Measurements from ENCODE around the gene HSPA1A. TPM values are rescaled to one million over a fixed set of nuclear protein-coding genes. Genes with fewer than 3 reads are reported as not detected.
A peak's percentile ranks its signal among the peaks of the same experiment; 100 is the strongest.
"Not testable (repeated sequence)": the region's sequence is repeated elsewhere in the genome, so short reads cannot be mapped to it uniquely, and the experiment has no call there.

The HSPA1A gene
- total and polyA plus RNA-seq, 8 donors, result 18.2 to 195 (median 44.4) TPM

DNA sequence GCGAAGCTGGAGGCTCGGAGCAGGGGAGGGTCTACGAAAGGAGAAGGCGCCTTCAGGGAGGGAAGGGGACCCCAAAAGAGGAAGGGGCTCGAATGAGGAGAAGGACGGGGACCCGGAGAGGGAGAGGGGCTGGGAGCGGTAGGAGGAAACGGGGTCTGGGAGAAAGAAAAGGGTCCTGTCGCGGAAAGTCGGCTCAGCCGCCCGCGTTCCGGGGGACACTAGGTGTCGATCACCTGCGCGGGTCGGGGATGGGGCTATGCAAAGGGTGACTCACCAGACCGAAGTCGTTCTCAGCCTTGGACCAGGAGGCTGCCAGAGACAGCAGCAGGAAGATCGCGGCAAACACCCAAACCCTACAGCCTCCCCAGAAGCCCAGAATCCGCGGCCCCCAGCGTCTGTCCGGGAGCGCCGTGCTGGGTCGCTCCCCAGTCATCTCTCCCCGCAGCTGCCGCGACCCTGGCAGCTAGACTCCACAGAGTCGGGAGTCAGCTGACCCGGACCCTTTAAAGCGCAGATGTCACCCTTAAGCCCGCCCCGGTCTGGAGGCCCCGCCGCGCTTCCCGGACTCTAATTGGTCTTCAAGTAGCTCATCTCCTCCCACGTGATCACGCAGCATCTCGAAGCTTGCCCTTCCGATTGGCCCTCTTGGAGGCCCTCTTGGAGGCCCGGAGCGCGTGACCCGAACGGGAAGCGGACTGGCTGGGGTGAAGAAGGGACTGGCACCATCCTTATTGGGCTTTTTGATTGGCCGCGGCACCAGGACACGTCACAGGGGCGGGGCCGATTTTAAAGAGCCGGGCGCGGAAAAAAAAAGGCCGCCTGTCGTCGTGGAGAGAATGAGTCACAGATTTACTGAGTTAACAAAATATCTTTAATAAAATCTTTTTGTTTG lies 47.2 kb downstream of the HSPA1A start, which contains the start of gene NEU1:
Gene NEU1 (minus strand): TSS at position 478 of the 892 bp plus-strand sequence. CDS start 45 bp downstream, at position 433.
- Histone ChIP-seq H3K4me3 (peak within 1 kb of the TSS; percentile 74 to 88 (median 82)), H3K36me3 (peaks cover 2 to 14% (median 8%) of the 10 kb centered on the region in 3 donors), H3K9me3 (no peaks in the 10 kb centered on the region), H3K4me1 (peaks cover 0 to 6% (median 0%) of the 10 kb centered on the region in 3 donors), H3K27me3 (no peaks in the 10 kb centered on the region), H3K27ac (peak within 1 kb of the TSS; percentile 56 to 87 (median 78))
- peak; percentile 93 to 98 (median 96) for ATAC-seq
- TF ChIP-seq, protein P1, sequence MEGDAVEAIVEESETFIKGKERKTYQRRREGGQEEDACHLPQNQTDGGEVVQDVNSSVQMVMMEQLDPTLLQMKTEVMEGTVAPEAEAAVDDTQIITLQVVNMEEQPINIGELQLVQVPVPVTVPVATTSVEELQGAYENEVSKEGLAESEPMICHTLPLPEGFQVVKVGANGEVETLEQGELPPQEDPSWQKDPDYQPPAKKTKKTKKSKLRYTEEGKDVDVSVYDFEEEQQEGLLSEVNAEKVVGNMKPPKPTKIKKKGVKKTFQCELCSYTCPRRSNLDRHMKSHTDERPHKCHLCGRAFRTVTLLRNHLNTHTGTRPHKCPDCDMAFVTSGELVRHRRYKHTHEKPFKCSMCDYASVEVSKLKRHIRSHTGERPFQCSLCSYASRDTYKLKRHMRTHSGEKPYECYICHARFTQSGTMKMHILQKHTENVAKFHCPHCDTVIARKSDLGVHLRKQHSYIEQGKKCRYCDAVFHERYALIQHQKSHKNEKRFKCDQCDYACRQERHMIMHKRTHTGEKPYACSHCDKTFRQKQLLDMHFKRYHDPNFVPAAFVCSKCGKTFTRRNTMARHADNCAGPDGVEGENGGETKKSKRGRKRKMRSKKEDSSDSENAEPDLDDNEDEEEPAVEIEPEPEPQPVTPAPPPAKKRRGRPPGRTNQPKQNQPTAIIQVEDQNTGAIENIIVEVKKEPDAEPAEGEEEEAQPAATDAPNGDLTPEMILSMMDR (IDR thresholded peaks at IDR 0.05), result no peak
- intact Hi-C loops (cut with DNase I), result no loop called here
- peak; percentile 98 for FAIRE-seq
- 1% methylated on average over 61 to 64 of the region's 64 CpGs for WGBS, 2 donors
- DNase-seq, result peak; percentile 95 to 100 (median 100)

DNA sequence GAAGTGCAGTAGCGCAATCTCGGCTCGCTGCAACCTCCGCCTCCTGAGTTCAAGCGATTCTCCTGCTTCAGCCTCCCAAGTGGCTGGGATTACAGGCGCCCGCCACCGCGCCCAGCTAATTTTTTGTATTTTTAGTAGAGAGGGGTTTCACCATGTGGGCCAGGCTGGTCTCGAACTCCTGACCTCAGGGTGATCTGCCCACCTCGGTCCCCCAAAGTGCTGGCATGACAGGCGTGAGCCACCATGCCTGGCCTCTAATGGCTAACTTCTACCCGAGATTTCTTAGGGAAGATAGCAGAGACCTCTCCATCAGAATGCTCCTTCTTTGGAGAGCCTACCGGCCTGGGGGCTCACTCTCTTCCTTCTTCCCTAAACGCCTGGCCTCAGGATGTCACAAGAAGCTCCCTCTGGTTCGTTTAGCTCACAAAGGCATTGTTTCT lies 48.8 kb downstream of the HSPA1A start:
- H3K4me1 ChIP-seq; H3K36me3 ChIP-seq; H3K9me3 ChIP-seq; H3K27me3 ChIP-seq; FAIRE-seq; intact Hi-C loops (cut with DNase I); DNase-seq; ATAC-seq: not testable (repeated sequence)
- Histone ChIP-seq H3K27ac (peak overlapping the region; percentile 49 to 87 (median 64)), H3K4me3 (peak overlapping the region in 3 of 4 donors; percentile 15 to 88 (median 46))
- 7% methylated on average over 15 to 16 of the region's 16 CpGs for WGBS, 2 donors

DNA sequence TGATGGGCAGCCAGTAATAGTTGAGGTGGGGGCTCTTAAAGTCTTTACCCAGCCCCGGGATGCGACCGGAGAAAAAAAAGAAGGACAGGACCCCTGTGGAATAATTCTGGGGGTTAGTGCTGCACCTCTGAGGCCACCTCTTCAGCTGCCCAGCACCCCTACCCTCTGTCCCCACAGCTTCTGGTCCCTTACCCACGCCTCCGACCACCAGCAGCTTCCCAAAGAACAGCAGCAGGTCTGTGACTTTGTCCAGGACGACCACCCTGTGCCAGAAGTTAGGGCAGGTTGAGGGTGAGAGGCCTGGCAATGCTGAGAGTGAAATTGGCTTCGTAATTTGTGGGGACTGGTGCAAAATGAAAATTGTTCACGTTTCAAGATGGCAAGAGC lies 49.5 kb downstream of the HSPA1A start:
- no peak overlapping the region for H3K27ac ChIP-seq
- intact Hi-C loops (cut with DNase I), result no loop called here
- H3K9me3 ChIP-seq, result no peaks in the 10 kb centered on the region
- H3K27me3 ChIP-seq, result no peaks in the 10 kb centered on the region
- peaks cover 0 to 6% (median 0%) of the 10 kb centered on the region in 3 donors for H3K4me1 ChIP-seq
- ATAC-seq (no peak), DNase-seq (no peak), FAIRE-seq (no peak)
- no peak overlapping the region for H3K4me3 ChIP-seq
- peaks cover 0 to 5% (median 1%) of the 10 kb centered on the region in 3 donors for H3K36me3 ChIP-seq
- TF ChIP-seq, protein P1 (IDR thresholded peaks at IDR 0.05), result no peak
- WGBS, 2 donors, result 75 to 83% methylated on average over 8 of the region's 8 CpGs

DNA sequence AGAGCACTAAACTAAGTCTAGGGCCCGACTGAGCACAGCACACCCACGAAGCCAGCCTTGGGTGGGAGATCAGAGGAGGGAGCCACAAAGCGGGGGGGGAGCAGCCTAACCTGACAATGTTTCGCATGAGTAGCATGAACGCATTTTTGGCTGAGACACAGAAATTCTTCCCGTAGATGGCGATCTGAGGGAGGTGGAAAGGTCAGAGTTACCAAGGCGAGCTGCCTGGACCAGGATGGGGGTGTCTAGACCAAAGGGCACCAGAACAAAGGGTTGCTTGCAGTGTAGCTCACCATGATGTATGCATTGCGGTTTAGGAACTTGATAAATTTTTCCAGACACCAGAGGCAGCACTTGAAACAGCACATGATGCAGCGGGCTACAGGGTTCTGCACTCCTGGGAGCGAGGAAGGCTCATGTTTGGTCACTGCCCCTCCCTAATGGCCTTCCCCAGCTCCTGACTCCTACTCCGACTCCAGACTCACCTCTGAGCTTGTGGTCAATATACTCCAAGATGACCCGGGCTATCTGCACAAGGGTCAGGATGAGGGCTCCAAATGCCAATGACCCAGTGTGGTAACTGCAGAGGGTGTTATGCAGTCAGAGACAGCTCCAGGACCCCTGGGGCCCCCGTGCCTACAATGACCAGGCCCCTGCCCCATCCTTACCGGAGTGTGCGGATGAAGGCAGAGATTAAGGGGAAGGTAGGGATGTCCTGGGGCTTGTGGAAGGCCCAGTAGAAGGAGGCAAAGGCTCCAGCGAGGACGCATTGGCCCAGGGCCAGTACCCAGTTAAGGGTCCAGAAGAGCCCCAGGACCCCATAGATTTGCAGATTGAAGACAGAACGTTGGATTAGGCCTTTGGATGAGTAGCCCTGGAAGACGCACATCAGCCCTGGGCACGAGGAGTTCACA lies 50.1 kb downstream of the HSPA1A start:
- no peak for ATAC-seq
- H3K27ac ChIP-seq, result no peak overlapping the region
- H3K36me3 ChIP-seq, result no peaks in the 10 kb centered on the region
- FAIRE-seq, result no peak
- TF ChIP-seq, protein P1 (IDR thresholded peaks at IDR 0.05), result no peak
- no peak for DNase-seq
- H3K9me3 ChIP-seq, result no peaks in the 10 kb centered on the region
- H3K4me3 ChIP-seq, result no peak overlapping the region
- peaks cover 0 to 6% (median 0%) of the 10 kb centered on the region in 3 donors for H3K4me1 ChIP-seq
- H3K27me3 ChIP-seq, result no peaks in the 10 kb centered on the region
- 77 to 82% methylated on average over 21 of the region's 21 CpGs for WGBS, 2 donors
- intact Hi-C loops (cut with DNase I), result no loop called here

Other genes with a start within 250 kb of the HSPA1A start
Only the 30 nearest of the 40 such genes appear.
- 100 to 1,000 TPM in 4 of 6 donors, 10 to 100 TPM in 2; 93.3 to 160 (median 113) TPM for gene BAG6, start 162.9 kb upstream of the HSPA1A start, total RNA-seq
- gene BAG6, start 162.9 kb upstream of the HSPA1A start, polyA plus RNA-seq, result 100 to 1,000 TPM; 283 to 292 TPM
- gene APOM, start 159.6 kb upstream of the HSPA1A start, total RNA-seq, result 1 to 10 TPM in 3 of 6 donors, under 1 TPM in 3; 0.62 to 2.6 (median 0.98) TPM
- 1 to 10 TPM; 3.4 to 5.0 TPM for gene APOM, start 159.6 kb upstream of the HSPA1A start, polyA plus RNA-seq
- gene C6orf47, start 154.8 kb upstream of the HSPA1A start, total RNA-seq, result 10 to 100 TPM in 1 of 6 donors, 1 to 10 TPM in 5; 6.9 to 12.0 (median 9.0) TPM
- gene C6orf47, start 154.8 kb upstream of the HSPA1A start, polyA plus RNA-seq, result 10 to 100 TPM; 10.8 to 11.2 TPM
- 1 to 10 TPM; 5.5 to 9.5 (median 6.1) TPM for gene GPANK1, start 150.5 kb upstream of the HSPA1A start, total RNA-seq
- 10 to 100 TPM; 11.2 to 11.6 TPM for gene GPANK1, start 150.5 kb upstream of the HSPA1A start, polyA plus RNA-seq
- gene CSNK2B, start 149.5 kb upstream of the HSPA1A start, total RNA-seq, result 10 to 100 TPM; 48.1 to 65.9 (median 57.8) TPM
- 100 to 1,000 TPM in 1 of 2 donors, 10 to 100 TPM in 1; 86.8 to 116 TPM for gene CSNK2B, start 149.5 kb upstream of the HSPA1A start, polyA plus RNA-seq
- 1 to 10 TPM; 3.0 to 8.2 (median 4.0) TPM for gene LY6G5B, start 145.6 kb upstream of the HSPA1A start, total RNA-seq
- gene LY6G5B, start 145.6 kb upstream of the HSPA1A start, polyA plus RNA-seq, result 10 to 100 TPM in 1 of 2 donors, 1 to 10 TPM in 1; 9.2 to 11.4 TPM
- 1 to 10 TPM; 1.6 to 2.9 (median 2.3) TPM for gene LY6G5C, start 134.5 kb upstream of the HSPA1A start, total RNA-seq
- gene LY6G5C, start 134.5 kb upstream of the HSPA1A start, polyA plus RNA-seq, result 1 to 10 TPM; 2.4 to 2.5 TPM
- 10 to 100 TPM; 14.9 to 34.2 (median 19.7) TPM for gene ABHD16A, start 112.2 kb upstream of the HSPA1A start, total RNA-seq
- 10 to 100 TPM; 31.9 to 61.5 TPM for gene ABHD16A, start 112.2 kb upstream of the HSPA1A start, polyA plus RNA-seq
- not detected for gene LY6G6F, start 108.7 kb upstream of the HSPA1A start, total RNA-seq
- not detected for gene LY6G6F, start 108.7 kb upstream of the HSPA1A start, polyA plus RNA-seq
- gene LY6G6D, start 100.2 kb upstream of the HSPA1A start, total RNA-seq, result not detected
- gene LY6G6D, start 100.2 kb upstream of the HSPA1A start, polyA plus RNA-seq, result not detected
- gene LY6G6C, start 93.8 kb upstream of the HSPA1A start, total RNA-seq, result not detected
- gene LY6G6C, start 93.8 kb upstream of the HSPA1A start, polyA plus RNA-seq, result not detected
- under 1 TPM in 1 of 6 donors, not detected in 5; 0.06 TPM for gene MPIG6B, start 92.2 kb upstream of the HSPA1A start, total RNA-seq
- under 1 TPM in 1 of 2 donors, not detected in 1; 0.05 TPM for gene MPIG6B, start 92.2 kb upstream of the HSPA1A start, polyA plus RNA-seq
- 10 to 100 TPM in 4 of 6 donors, 1 to 10 TPM in 2; 6.5 to 32.8 (median 13.0) TPM for gene DDAH2, start 86.2 kb upstream of the HSPA1A start, total RNA-seq
- 10 to 100 TPM; 58.2 to 68.8 TPM for gene DDAH2, start 86.2 kb upstream of the HSPA1A start, polyA plus RNA-seq
- 100 to 1,000 TPM in 2 of 6 donors, 10 to 100 TPM in 4; 61.0 to 150 (median 80.8) TPM for gene CLIC1, start 79.0 kb upstream of the HSPA1A start, total RNA-seq
- gene CLIC1, start 79.0 kb upstream of the HSPA1A start, polyA plus RNA-seq, result 100 to 1,000 TPM in 1 of 2 donors, 10 to 100 TPM in 1; 91.8 to 154 TPM
- 1 to 10 TPM; 2.2 to 7.6 (median 5.3) TPM for gene MSH5, start 75.5 kb upstream of the HSPA1A start, total RNA-seq
- gene MSH5, start 75.5 kb upstream of the HSPA1A start, polyA plus RNA-seq, result 10 to 100 TPM; 11.3 to 17.4 TPM
- gene SAPCD1, start 52.9 kb upstream of the HSPA1A start, total RNA-seq, result 1 to 10 TPM in 1 of 6 donors, under 1 TPM in 4, not detected in 1; 0.51 to 1.9 (median 0.64) TPM
- 10 to 100 TPM in 1 of 2 donors, 1 to 10 TPM in 1; 4.8 to 11.1 TPM for gene SAPCD1, start 52.9 kb upstream of the HSPA1A start, polyA plus RNA-seq
- 1 to 10 TPM; 2.9 to 5.0 (median 4.3) TPM for gene VWA7, start 38.2 kb upstream of the HSPA1A start, total RNA-seq
- 10 to 100 TPM in 1 of 2 donors, 1 to 10 TPM in 1; 5.6 to 11.9 TPM for gene VWA7, start 38.2 kb upstream of the HSPA1A start, polyA plus RNA-seq
- 10 to 100 TPM; 22.0 to 48.1 (median 36.2) TPM for gene VARS1, start 19.8 kb upstream of the HSPA1A start, total RNA-seq
- 10 to 100 TPM; 35.3 to 67.3 TPM for gene VARS1, start 19.8 kb upstream of the HSPA1A start, polyA plus RNA-seq
- 10 to 100 TPM; 11.0 to 23.1 (median 19.0) TPM for gene LSM2, start 8.6 kb upstream of the HSPA1A start, total RNA-seq
- gene LSM2, start 8.6 kb upstream of the HSPA1A start, polyA plus RNA-seq, result 10 to 100 TPM; 25.1 to 27.3 TPM
- 1 to 10 TPM in 2 of 6 donors, under 1 TPM in 4; 0.51 to 1.2 (median 0.68) TPM for gene HSPA1L, start 260 bp upstream of the HSPA1A start, total RNA-seq
- 1 to 10 TPM in 1 of 2 donors, under 1 TPM in 1; 0.46 to 1.0 TPM for gene HSPA1L, start 260 bp upstream of the HSPA1A start, polyA plus RNA-seq
- 100 to 1,000 TPM in 2 of 6 donors, 10 to 100 TPM in 4; 24.6 to 248 (median 43.2) TPM for gene HSPA1B, start 12.2 kb downstream of the HSPA1A start, total RNA-seq
- gene HSPA1B, start 12.2 kb downstream of the HSPA1A start, polyA plus RNA-seq, result 10 to 100 TPM; 18.4 to 60.4 TPM
- gene NEU1, start 47.3 kb downstream of the HSPA1A start, total RNA-seq, result 10 to 100 TPM; 19.0 to 34.7 (median 22.2) TPM
- gene NEU1, start 47.3 kb downstream of the HSPA1A start, polyA plus RNA-seq, result 10 to 100 TPM; 26.5 to 38.5 TPM
- 10 to 100 TPM in 5 of 6 donors, 1 to 10 TPM in 1; 4.6 to 57.3 (median 13.7) TPM for gene SLC44A4, start 63.5 kb downstream of the HSPA1A start, total RNA-seq
- 1 to 10 TPM; 6.5 to 9.0 TPM for gene SLC44A4, start 63.5 kb downstream of the HSPA1A start, polyA plus RNA-seq
- gene EHMT2, start 82.2 kb downstream of the HSPA1A start, total RNA-seq, result 10 to 100 TPM; 13.4 to 29.1 (median 18.3) TPM
- gene EHMT2, start 82.2 kb downstream of the HSPA1A start, polyA plus RNA-seq, result 10 to 100 TPM; 42.3 to 55.8 TPM
- 1 to 10 TPM in 4 of 6 donors, under 1 TPM in 2; 0.60 to 4.5 (median 1.9) TPM for gene ZBTB12, start 86.5 kb downstream of the HSPA1A start, total RNA-seq
- 1 to 10 TPM; 2.1 to 2.2 TPM for gene ZBTB12, start 86.5 kb downstream of the HSPA1A start, polyA plus RNA-seq
- 10 to 100 TPM in 1 of 6 donors, 1 to 10 TPM in 5; 1.1 to 14.0 (median 4.4) TPM for gene C2, start 112.2 kb downstream of the HSPA1A start, total RNA-seq
- gene C2, start 112.2 kb downstream of the HSPA1A start, polyA plus RNA-seq, result 1 to 10 TPM in 1 of 2 donors, under 1 TPM in 1; 0.63 to 1.8 TPM
- 100 to 1,000 TPM in 2 of 6 donors, 10 to 100 TPM in 4; 23.4 to 330 (median 57.1) TPM for gene CFB, start 130.6 kb downstream of the HSPA1A start, total RNA-seq
- gene CFB, start 130.6 kb downstream of the HSPA1A start, polyA plus RNA-seq, result 100 to 1,000 TPM; 101 to 117 TPM
- 10 to 100 TPM; 22.5 to 40.8 (median 28.2) TPM for gene NELFE, start 143.4 kb downstream of the HSPA1A start, total RNA-seq
- 10 to 100 TPM; 33.8 to 43.8 TPM for gene NELFE, start 143.4 kb downstream of the HSPA1A start, polyA plus RNA-seq
- 10 to 100 TPM; 21.4 to 46.3 (median 25.6) TPM for gene SKIC2, start 143.6 kb downstream of the HSPA1A start, total RNA-seq
- gene SKIC2, start 143.6 kb downstream of the HSPA1A start, polyA plus RNA-seq, result 100 to 1,000 TPM; 117 to 163 TPM
- gene DXO, start 156.6 kb downstream of the HSPA1A start, total RNA-seq, result 10 to 100 TPM in 4 of 6 donors, 1 to 10 TPM in 2; 8.2 to 12.6 (median 11.0) TPM
- 10 to 100 TPM; 32.0 to 39.7 TPM for gene DXO, start 156.6 kb downstream of the HSPA1A start, polyA plus RNA-seq

Measured in pancreas (tissue), 10 donors.